GM12878 (cell line): ENCODE results near the gene ATN1. TPM values are rescaled to one million over a fixed set of nuclear protein-coding genes. Genes with fewer than 3 reads are reported as not detected.
"Not testable (repeated sequence)": the region's sequence is repeated elsewhere in the genome, so short reads cannot be mapped to it uniquely, and the experiment has no call there.

ENCODE experiments used
- ATAC-seq: fragments of 200-7000 bp; cut with Tn5 transposase; 3 replicates; pipeline ENCODE4 v1.9.1; 2020; ENCODE audit warnings: mild to moderate bottlenecking, moderate library complexity
- BruUV-seq: library from RNA; stranded (reverse); fragments of 400-500 nt; replicated peaks from 2 replicates; lab custom pipeline; 2021; lab: Mats Ljungman, UMichigan
- CTCF ChIA-PET: fragments of 300-600 bp; sonication (Branson Sonifier 250); formaldehyde crosslinking; extraction: SDS; loops from one replicate; lab custom pipeline; 2021; ENCODE audit warnings: inconsistent platforms; lab: Yijun Ruan, JAX
- POLR2A ChIA-PET: fragments of 350-600 bp; formaldehyde crosslinking; extraction: SDS; loops from one replicate; lab custom pipeline; 2021; ENCODE audit warnings: inconsistent platforms; lab: Charles Lee
- RAD21 ChIA-PET: fragments of 300-600 bp; sonication (Branson Sonifier 250); formaldehyde crosslinking; loops from one replicate; lab custom pipeline; 2023; ENCODE audit warnings: antibody characterized with exemption; ENCODE audit not compliant: unreplicated experiment; lab: Charles Lee
- SMC1A ChIA-PET: fragments of 300-600 bp; sonication (Branson Sonifier 250); formaldehyde crosslinking; loops from one replicate; lab custom pipeline; 2023; ENCODE audit not compliant: unreplicated experiment, uncharacterized antibody; lab: Charles Lee
- DNase-seq: peaks from one replicate; pipeline ENCODE4 v3.0.0-alpha.2; 2011; ENCODE audit warnings: low read depth, low spot score
- FAIRE-seq: peaks from 3 replicates; lab custom pipeline; 2011; peaks lifted over from hg19 to GRCh38; lab: Jason Lieb, UNC
- H2AFZ ChIP-seq: 2 replicates; pipeline ENCODE4 v1.6.0; 2011; ENCODE audit warnings: low read depth, low read length, control low read depth; ENCODE audit not compliant: control insufficient read depth
- H3K27ac ChIP-seq: 2 replicates; pipeline ENCODE4 v1.5.1; 2011; ENCODE audit warnings: control low read depth; ENCODE audit not compliant: control insufficient read depth, insufficient read depth
- H3K27me3 ChIP-seq, 2 experiments: replicated peaks in 1 of 2; 2 replicates each; pipeline versions ENCODE4 v1.6.0 to v1.6.1; 2011; ENCODE audit warnings: low read length in 1 of 2; ENCODE audit not compliant: control insufficient read depth in 2 of 2, insufficient read depth in 2 of 2
- H3K36me3 ChIP-seq, 2 experiments: 2 replicates each; pipeline ENCODE4 v1.5.1; 2011; ENCODE audit warnings: low read length in 1 of 2; ENCODE audit not compliant: control insufficient read depth in 2 of 2, insufficient read depth in 2 of 2
- H3K4me1 ChIP-seq: 2 replicates; pipeline ENCODE4 v1.6.1; 2011; ENCODE audit warnings: mild to moderate bottlenecking, low read length, moderate library complexity, mixed read lengths; ENCODE audit not compliant: control insufficient read depth, insufficient read depth
- H3K4me2 ChIP-seq: 2 replicates; pipeline ENCODE4 v1.6.0; 2011; ENCODE audit warnings: control low read depth; ENCODE audit not compliant: control insufficient read depth, insufficient read depth
- H3K4me3 ChIP-seq: fragments of 200-600 bp; sonication (generic); 2 replicates; pipeline ENCODE4 v1.5.1; 2016
- H3K79me2 ChIP-seq: 2 replicates; pipeline ENCODE4 v1.6.0; 2011; ENCODE audit warnings: low read length; ENCODE audit not compliant: control insufficient read depth, insufficient read depth
- H3K9ac ChIP-seq: 2 replicates; pipeline ENCODE4 v1.8.0; 2011; ENCODE audit warnings: low read length, control low read depth, mixed read lengths; ENCODE audit not compliant: control insufficient read depth, insufficient read depth
- H3K9me3 ChIP-seq: replicated peaks from 3 replicates; pipeline ENCODE4 v1.5.1; 2011; ENCODE audit warnings: mild to moderate bottlenecking, low read length; ENCODE audit not compliant: control insufficient read depth, insufficient read depth
- H4K20me1 ChIP-seq: 2 replicates; pipeline ENCODE4 v1.6.0; 2011; ENCODE audit not compliant: control insufficient read depth, insufficient read depth
- CHD2 ChIP-seq: IDR thresholded peaks from 2 replicates; pipeline ENCODE4 v1.6.1; 2011; ENCODE audit warnings: low read depth, low read length, improper control_type of control experiment, borderline replicate concordance
- HDGF ChIP-seq: fragments of 450-650 bp; IDR thresholded peaks from 2 replicates; pipeline ENCODE4 v1.6.1; 2016; ENCODE audit warnings: antibody characterized with exemption
- MEF2A ChIP-seq: IDR thresholded peaks from 2 replicates; pipeline ENCODE4 v1.6.1; 2011; ENCODE audit warnings: low read depth, mild to moderate bottlenecking, low read length, moderate library complexity; ENCODE audit not compliant: insufficient read depth
- POLR2A ChIP-seq: IDR thresholded peaks from 2 replicates; pipeline ENCODE4 v1.6.1; 2011; ENCODE audit warnings: low read depth, mild to moderate bottlenecking, low read length
- RFX5 ChIP-seq: IDR thresholded peaks from 2 replicates; pipeline ENCODE4 v1.6.1; 2011; ENCODE audit warnings: low read depth, low read length, improper control_type of control experiment
- SIX5 ChIP-seq: IDR thresholded peaks from 2 replicates; pipeline ENCODE4 v1.6.1; 2011; ENCODE audit warnings: mild to moderate bottlenecking, low read depth, low read length, moderate library complexity; ENCODE audit not compliant: severe bottlenecking
- SMAD1 ChIP-seq: fragments of 450-650 bp; IDR thresholded peaks from 2 replicates; pipeline ENCODE4 v1.6.1; 2018; ENCODE audit warnings: mild to moderate bottlenecking, low read depth; ENCODE audit not compliant: partially characterized antibody
- WRNIP1 ChIP-seq: IDR thresholded peaks from 2 replicates; pipeline ENCODE4 v1.6.1; 2011; ENCODE audit warnings: low read depth, low read length, improper control_type of control experiment, borderline replicate concordance
- WGBS: methylation state at CpG from one replicate; pipeline ENCODE4 v1.1.6; 2016; ENCODE audit warnings: low lambda C conversion rate; ENCODE audit not compliant: insufficient replicate concordance, insufficient coverage; ENCODE audit errors: missing lambda C conversion rate; 5-methylcytosine and 5-hydroxymethylcytosine counted together
- in situ Hi-C: fragments of 300-500 bp; cut with MboI; formaldehyde crosslinking; loops from 9 replicates; pipeline ENCODE4 v1.14.3; 2018; ENCODE audit warnings: mixed read lengths
- intact Hi-C: fragments of 100-400 bp; cut with micrococcal nuclease; formaldehyde crosslinking; loops from one replicate; pipeline ENCODE4 v1.14.2; 2022; ENCODE audit not compliant: unreplicated experiment
- polyA plus RNA-seq, 11 experiments: library from polyadenylated mRNA; depleted of rRNA in 4 of 11; unstranded in 6 of 11; stranded (reverse) in 5 of 11; fragments of >200 nt; fragmentation: Nextera tagmentation in 4 of 11; fragmentation: Illumina TruSeq in 1 of 11; extraction: Ambion mirVana in 4 of 11; extraction: Trizol in 1 of 11; gene quantifications; 1 replicate in 1 of 11; 2 replicates in 10 of 11; pipeline versions ENCODE4 v1.2.1 to v1.2.3, GENCODE V29; 2011 to 2016; ENCODE audit warnings: inconsistent platforms in 2 of 11, missing spikeins in 2 of 11, low read depth in 1 of 11
- total RNA-seq, 4 experiments: library from RNA; depleted of rRNA in 3 of 4; stranded (reverse); fragments of >200 nt in 3 of 4; fragmentation: Illumina TruSeq in 1 of 4; extraction: Trizol in 1 of 4; gene quantifications; 2 replicates each; pipeline versions ENCODE4 v1.2.1 to v1.2.3, GENCODE V29; 2013 to 2021
- TF ChIP-seq, protein P1 (sequence below): IDR thresholded peaks from 2 replicates; pipeline ENCODE4 v1.6.1; 2011; ENCODE audit warnings: low read depth, mild to moderate bottlenecking, low read length, moderate library complexity, borderline replicate concordance; ENCODE audit errors: extremely low read depth
- TF ChIP-seq, protein P2 (sequence below): fragments of 450-650 bp; IDR thresholded peaks from 2 replicates; pipeline ENCODE4 v1.6.1; 2018; ENCODE audit warnings: borderline replicate concordance, mild to moderate bottlenecking; ENCODE audit not compliant: partially characterized antibody
- TF ChIP-seq, protein P3 (sequence below): fragments of 450-650 bp; IDR thresholded peaks from 2 replicates; pipeline ENCODE4 v1.6.1; 2018; ENCODE audit warnings: mild to moderate bottlenecking, low read depth, moderate library complexity; ENCODE audit not compliant: partially characterized antibody

ATN1 gene
- total and polyA plus RNA-seq, 10 of the 15 experiments (the other 5 are each of a cell fraction or from before 2014, with no cell fraction given), result 0.08 to 44.5 (median 5.0) TPM

DNA sequence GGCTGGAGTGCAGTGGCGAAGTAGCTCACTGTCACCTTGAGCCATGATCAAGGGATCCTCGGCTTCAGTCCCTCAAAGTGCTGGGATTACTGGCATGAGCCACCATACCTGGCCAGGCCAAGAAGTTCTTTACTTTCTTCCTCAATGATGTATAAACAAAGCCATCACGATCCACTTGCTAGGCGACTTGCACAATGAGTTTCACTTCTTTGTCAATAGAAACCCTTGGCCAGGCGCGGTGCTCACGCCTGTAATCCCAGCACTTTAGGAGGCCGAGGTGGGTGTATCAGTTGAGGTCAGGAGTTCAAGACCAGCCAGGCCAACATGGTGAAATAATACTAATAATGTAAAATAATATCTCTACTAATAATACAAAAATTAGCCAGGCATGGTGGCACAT lies 40.3 kb upstream of the ATN1 start (continued):
- no peak for TF ChIP-seq CHD2

DNA sequence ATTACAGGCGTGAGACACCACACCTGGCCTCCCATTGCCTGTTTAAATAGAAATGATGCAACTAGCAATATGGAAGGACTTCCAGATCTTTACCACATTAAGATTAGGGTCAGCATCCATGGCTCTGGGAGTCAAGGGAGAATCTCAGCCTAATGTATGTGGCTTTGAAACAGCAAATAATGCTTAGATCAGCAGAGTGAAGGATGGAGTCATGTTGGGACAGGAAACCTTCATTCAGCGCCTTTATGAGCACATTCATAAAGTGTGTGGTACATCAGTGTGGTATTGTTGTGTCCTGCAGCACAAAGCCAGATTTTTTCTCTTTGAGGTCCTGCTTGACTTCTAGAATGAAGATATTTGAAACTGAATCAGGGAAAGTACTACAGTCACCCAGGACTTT lies 39.4 kb upstream of the ATN1 start:
- peaks cover 12% of the 10 kb centered on the region for H3K4me1 ChIP-seq
- H3K4me2 ChIP-seq, result no peak overlapping the region
- DNase-seq, result no peak
- no peak for TF ChIP-seq SMAD1
- TF ChIP-seq, protein P1, sequence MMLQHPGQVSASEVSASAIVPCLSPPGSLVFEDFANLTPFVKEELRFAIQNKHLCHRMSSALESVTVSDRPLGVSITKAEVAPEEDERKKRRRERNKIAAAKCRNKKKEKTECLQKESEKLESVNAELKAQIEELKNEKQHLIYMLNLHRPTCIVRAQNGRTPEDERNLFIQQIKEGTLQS, result no peak
- TF ChIP-seq MEF2A, result no peak
- TF ChIP-seq RFX5, result no peak
- no peak for TF ChIP-seq POLR2A
- TF ChIP-seq, protein P2, sequence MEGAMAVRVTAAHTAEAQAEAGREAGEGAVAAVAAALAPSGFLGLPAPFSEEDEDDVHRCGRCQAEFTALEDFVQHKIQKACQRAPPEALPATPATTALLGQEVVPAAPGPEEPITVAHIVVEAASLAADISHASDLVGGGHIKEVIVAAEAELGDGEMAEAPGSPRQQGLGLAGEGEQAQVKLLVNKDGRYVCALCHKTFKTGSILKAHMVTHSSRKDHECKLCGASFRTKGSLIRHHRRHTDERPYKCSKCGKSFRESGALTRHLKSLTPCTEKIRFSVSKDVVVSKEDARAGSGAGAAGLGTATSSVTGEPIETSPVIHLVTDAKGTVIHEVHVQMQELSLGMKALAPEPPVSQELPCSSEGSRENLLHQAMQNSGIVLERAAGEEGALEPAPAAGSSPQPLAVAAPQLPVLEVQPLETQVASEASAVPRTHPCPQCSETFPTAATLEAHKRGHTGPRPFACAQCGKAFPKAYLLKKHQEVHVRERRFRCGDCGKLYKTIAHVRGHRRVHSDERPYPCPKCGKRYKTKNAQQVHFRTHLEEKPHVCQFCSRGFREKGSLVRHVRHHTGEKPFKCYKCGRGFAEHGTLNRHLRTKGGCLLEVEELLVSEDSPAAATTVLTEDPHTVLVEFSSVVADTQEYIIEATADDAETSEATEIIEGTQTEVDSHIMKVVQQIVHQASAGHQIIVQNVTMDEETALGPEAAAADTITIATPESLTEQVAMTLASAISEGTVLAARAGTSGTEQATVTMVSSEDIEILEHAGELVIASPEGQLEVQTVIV, result no peak
- TF ChIP-seq, protein P3, sequence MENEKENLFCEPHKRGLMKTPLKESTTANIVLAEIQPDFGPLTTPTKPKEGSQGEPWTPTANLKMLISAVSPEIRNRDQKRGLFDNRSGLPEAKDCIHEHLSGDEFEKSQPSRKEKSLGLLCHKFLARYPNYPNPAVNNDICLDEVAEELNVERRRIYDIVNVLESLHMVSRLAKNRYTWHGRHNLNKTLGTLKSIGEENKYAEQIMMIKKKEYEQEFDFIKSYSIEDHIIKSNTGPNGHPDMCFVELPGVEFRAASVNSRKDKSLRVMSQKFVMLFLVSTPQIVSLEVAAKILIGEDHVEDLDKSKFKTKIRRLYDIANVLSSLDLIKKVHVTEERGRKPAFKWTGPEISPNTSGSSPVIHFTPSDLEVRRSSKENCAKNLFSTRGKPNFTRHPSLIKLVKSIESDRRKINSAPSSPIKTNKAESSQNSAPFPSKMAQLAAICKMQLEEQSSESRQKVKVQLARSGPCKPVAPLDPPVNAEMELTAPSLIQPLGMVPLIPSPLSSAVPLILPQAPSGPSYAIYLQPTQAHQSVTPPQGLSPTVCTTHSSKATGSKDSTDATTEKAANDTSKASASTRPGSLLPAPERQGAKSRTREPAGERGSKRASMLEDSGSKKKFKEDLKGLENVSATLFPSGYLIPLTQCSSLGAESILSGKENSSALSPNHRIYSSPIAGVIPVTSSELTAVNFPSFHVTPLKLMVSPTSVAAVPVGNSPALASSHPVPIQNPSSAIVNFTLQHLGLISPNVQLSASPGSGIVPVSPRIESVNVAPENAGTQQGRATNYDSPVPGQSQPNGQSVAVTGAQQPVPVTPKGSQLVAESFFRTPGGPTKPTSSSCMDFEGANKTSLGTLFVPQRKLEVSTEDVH, result no peak
- no peak for TF ChIP-seq HDGF
- no peak for TF ChIP-seq WRNIP1
- no peak for TF ChIP-seq SIX5
- TF ChIP-seq, all 136 proteins: peak for 0
- Histone ChIP-seq H3K9ac (no peak overlapping the region), H3K27ac (no peak overlapping the region), H4K20me1 (no peaks in the 10 kb centered on the region), H3K36me3 (peaks cover 0 to 6% of the 10 kb centered on the region in 2 experiments; a peak in 3 of 4 replicates), H3K4me3 (no peak overlapping the region), H2AFZ (no peak overlapping the region), H3K27me3 (no peaks in the 10 kb centered on the region), H3K9me3 (no peaks in the 10 kb centered on the region), H3K79me2 (no peaks in the 10 kb centered on the region)
- ChIA-PET RAD21 (no interaction called here), CTCF (interaction anchor here (1.8 kb wide), 1 partner anchor 16 kb away, joined by 8 read pairs; the partner anchor contains the start of gene SPSB2), POLR2A (interaction anchor here (1.4 kb wide), 1 partner anchor 15 kb away, joined by 3 read pairs; the partner anchor contains the start of gene SPSB2), SMC1A (no interaction called here)
- in situ Hi-C loops, result no loop called here
- ATAC-seq (no peak), FAIRE-seq (no peak)
- intact Hi-C loops, result no loop called here
- 70% methylated on average over 2 of the region's 2 CpGs for WGBS
- no TSS peak for BruUV-seq

DNA sequence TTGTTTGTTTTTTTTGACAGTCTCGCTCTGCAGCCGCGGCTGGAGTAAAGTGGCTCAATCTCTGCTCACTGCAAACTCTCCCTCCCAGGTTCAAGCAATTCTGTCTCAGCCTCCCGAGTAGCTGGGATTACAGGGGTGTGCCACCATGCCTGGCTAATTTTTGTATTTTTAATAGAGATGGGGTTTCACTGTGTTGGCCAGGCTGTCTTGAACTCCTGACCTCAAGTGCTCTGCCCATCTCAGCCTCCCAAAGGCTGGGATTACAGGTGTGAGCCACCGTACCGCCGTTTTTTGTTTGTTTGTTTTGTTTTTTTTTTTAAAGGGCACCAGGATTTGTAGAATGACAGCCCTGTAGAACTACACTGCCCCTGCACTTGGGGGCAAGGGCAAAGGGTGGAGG lies 39.0 kb upstream of the ATN1 start:
- in situ Hi-C loops, H3K79me2 ChIP-seq, RAD21 ChIA-PET, H3K9me3 ChIP-seq, DNase-seq, FAIRE-seq, H3K36me3 ChIP-seq, POLR2A ChIA-PET, H4K20me1 ChIP-seq, BruUV-seq, intact Hi-C loops, H3K27ac ChIP-seq, H3K4me3 ChIP-seq, SMC1A ChIA-PET, H3K9ac ChIP-seq, ATAC-seq, H3K4me2 ChIP-seq, H2AFZ ChIP-seq, H3K27me3 ChIP-seq: not testable (repeated sequence)
- peaks cover 12% of the 10 kb centered on the region for H3K4me1 ChIP-seq
- 95% methylated on average over 7 of the region's 7 CpGs for WGBS
- CTCF ChIA-PET, result interaction anchor here (6.1 kb wide), 1 partner anchor 18 kb away, joined by 121 read pairs; the partner anchor contains the start of genes SPSB2 and TPI1
